HuH-7 (cell line): Measurements from ENCODE around the gene TDP1.

Experiments used
- DNase-seq: peaks from one replicate; pipeline ENCODE4 v3.0.0; 2011; ENCODE audit warnings: low spot score

The TDP1 gene

DNA sequence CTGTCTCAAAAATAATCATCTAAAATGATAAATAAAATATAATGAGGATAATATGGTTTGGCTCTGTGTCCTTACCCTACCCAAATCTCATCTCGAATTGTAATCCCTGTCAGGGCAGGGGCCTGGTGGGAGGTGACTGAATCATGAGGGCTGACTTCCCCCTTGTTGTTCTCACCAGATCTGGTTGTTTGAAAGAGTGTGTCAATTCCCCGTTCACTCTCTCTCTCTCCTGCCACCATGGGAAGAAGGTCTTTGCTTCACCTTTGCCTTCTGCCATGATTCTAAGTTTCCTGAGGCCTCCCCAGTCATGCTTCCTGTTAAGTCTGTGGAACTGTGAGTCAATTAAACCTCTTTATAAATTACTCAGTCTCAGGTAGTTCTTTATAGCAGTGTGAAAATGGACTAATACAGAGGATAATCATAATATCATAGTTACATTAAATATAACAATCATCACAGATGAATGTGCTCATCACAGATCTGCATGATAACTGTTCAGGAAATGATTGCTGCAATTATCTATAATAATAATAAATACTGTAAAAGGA, 13.8 kb upstream of the TDP1 start:
- no peak for DNase-seq

GRCh38 chr14:89947344-89947743, 8.4 kb upstream of the TDP1 start:
- DNase-seq: no peak

GRCh38 chr14:89952576-89952975, 3.2 kb upstream of the TDP1 start:
- DNase-seq: no peak

DNA sequence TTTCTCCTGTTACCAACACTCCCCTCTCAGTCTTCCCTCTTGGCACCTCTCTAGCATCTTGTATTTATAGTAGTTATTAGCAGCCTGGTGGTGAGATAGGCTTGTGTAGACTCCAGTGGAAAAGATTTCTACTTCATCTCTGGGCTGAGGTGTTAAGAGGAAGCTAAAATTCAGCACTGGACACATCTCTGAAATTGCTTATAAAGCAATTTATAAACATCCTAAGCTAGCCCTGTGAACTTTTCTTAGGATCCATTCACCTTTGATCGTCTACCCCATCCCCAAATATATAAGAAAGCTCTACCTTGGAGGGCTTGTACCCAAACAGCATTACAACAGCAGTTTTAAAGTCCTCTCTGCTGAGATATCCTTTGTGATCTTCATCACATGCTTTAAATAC, 2.1 kb upstream of the TDP1 start:
- no peak for DNase-seq

- DNase-seq: peak; percentile 81
Observed at GRCh38 chr14:89954070-89955021, 1.4 kb upstream of the TDP1 start, which contains the start of gene EFCAB11. EFCAB11 (minus strand) TSS chr14:89954730; CDS start chr14:89954660, 70 bp downstream.

DNA sequence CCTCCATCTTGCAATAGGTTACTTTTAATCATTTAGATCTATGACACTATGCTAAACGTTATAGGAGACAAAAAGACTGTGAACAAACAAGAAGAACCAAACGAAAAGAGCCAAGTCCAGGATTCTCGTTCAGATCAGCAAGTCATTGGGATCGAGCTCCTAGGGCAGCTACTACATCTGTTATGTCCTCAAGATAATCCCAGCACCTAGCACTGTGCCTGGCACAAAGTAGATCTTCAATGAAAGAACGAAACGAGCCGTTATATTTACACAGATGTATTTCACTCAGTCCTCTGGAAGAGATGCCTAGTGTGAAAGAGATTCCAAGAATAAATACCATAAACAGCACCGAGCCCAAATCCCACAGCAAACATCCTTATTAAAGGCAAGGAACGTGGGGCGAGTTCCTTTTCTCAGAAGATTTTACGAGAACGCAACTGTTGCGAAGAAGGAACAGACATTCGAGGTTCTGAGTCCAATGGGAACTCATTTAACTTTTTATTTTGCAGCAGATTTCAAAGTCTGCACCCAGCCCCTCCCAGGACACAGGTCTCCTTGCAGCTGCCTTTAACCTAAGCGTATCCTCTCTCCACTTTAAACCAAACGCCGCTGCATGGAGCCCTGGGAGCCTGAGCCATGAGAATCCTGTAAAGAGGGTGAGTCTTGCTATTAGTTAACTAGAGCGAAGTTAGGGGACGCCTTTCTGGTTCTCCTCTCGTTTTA, 544 bp upstream of the TDP1 start:
- no peak for DNase-seq

DNA sequence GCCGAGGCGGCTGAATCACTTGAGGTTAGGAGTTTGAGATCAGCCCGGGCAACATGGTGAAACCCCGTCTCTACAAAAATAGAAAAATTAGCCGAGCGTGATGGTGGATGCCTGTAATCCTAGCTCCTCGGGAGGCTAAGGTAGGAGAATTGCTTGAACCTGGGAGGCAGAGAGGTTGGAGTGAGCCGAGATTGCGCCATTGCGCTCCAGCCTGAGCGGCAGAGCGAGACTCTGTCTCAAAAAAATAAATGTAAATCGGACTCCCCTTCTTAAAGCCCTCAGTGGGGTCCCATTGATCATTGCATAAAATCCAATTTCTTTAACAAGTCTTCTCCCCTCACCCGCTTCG, 908 bp downstream of the TDP1 start:
- no peak for DNase-seq

- DNase-seq: no peak
Observed at GRCh38 chr14:89957376-89957775, 1.6 kb downstream of the TDP1 start.

DNA sequence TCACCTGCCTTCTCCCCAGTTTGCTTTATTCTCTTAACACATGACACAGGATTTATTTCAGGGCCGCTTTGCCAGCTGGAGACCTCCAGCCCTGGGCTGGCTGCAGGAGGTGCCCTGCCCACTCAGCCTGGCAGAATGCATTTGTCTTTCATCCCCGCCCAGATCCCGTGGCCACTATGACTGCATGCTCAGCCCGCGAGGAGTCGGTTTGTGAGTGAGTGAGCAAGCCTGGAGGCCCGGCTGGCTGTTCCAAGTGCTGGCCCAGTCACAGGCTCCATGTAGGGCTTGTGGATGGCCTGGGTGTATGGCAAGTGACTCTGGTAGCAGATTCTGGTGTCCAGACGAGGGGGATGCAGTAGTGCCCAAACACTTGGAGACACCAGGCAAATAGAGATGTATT, 2.1 kb downstream of the TDP1 start:
- DNase-seq: no peak

- DNase-seq: no peak
Observed at GRCh38 chr14:89958966-89959365, 3.2 kb downstream of the TDP1 start.

DNA sequence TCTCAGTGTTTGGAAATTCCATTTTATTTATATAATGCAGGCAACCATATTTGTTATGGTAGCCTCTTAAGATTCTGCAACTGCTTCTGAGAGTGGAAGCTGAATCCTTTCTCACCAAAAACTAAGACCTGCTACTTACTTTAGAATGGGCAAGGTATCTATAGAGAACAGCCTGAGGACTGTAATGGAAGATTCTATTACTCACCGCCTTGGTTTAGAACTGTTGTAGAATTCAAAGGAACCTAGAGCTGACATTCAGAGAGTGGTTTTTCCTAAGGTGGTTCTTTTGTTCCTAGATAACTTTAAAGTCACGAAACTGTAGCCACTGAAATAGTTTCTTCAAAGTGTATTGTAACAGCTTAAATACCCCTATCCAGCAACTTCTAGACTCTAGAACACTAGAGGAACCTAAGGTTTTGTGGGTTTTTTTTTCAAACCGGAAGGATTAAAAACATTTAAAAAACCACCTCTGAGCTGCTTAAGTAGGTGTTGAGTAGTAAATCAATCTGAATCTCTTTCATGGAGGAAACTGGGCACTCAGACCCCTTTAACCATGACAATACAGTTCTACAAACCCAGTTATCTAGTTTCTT, 4.2 kb downstream of the TDP1 start:
- no peak for DNase-seq

DNA sequence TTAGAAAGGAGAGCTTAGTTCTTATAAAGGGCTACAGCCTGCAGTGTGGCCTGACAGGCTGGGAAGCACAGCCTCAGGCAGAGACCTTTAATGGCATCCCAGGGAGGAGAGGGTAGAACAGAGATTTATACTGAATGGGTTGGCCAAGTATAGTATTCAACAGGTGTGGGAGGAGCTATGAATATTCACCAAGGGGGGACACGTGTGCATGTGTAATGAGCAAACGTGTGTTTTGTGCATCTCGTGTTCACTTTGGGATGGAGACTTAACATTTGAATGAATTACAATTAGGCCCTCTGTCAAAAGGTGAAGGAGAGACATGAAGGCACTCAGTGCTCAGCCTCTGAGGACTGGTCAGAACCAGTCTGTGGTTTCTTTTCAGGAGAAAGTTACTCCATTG, 5.2 kb downstream of the TDP1 start:
- no peak for DNase-seq

DNA sequence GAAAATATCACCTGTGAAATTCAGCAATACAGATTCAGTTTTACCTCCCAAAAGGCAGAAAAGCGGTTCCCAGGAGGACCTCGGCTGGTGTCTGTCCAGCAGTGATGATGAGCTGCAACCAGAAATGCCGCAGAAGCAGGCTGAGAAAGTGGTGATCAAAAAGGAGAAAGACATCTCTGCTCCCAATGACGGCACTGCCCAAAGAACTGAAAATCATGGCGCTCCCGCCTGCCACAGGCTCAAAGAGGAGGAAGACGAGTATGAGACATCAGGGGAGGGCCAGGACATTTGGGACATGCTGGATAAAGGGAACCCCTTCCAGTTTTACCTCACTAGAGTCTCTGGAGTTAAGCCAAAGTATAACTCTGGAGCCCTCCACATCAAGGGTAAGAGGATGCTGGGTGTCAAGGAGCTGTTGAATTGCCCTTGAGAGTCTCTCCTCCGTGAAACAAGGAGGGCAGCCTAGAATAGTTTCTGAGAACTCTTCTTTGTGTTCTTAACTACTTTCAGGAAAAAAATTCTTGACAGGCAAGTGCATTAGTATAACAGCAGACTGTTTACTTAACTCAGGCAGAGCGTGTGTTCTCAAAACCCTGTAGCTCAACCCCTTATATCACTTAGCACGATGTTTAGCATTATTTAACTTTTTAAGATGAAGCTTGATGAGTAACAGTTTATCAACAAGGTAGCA, 7.7 kb downstream of the TDP1 start:
- DNase-seq: no peak

GRCh38 chr14:89965839-89966238, 10.1 kb downstream of the TDP1 start:
- no peak for DNase-seq

DNA sequence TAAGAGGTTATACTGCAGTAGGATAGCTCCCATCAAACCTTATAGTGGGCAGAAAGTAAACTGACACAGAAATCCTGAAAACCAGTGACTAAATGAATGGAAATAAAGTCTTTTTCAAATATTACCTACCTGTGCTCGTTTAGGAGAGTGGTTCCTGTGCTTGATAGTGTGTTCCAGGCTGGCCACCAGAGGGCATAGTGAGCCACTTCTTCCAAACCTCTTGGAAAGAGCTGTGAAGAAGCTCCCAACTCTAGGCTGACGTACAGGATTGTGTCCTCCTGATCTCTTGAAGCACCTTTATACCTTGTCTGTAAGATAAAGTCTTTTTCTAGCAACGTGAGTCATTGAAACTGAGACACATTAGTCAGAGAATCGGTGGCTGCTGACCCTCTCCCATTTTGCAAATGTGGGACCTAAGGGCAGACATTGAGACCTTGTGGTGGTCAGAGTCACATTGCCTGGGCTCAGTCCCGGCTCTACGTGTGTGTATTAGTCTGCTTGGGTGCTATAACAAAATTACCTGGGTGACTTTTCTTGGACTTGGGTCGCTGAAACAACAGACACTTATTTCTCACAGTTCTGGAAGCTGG, 17.6 kb downstream of the TDP1 start:
- peak; percentile 52 for DNase-seq

- no peak for DNase-seq
Observed at GRCh38 chr14:89977668-89978067, 21.9 kb downstream of the TDP1 start.

DNA sequence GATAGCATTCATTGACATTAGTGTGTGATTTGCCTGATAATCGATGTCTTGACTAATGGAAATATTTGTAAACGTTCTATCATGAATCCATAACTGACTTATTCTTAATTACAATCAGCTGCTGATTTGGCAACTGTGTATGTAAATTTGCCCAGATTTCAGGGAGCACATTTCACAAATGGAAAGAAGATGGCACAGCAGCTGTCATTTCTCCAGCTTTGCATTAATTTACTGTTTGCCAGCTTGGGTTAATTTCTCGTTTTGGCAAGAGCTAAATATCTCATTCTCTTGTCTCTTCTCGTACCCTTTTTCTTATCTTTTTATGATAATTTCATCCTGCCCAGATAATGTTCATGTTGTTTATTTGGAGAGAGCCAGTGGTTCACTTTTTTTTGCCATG, 22.9 kb downstream of the TDP1 start:
- no peak for DNase-seq

DNA sequence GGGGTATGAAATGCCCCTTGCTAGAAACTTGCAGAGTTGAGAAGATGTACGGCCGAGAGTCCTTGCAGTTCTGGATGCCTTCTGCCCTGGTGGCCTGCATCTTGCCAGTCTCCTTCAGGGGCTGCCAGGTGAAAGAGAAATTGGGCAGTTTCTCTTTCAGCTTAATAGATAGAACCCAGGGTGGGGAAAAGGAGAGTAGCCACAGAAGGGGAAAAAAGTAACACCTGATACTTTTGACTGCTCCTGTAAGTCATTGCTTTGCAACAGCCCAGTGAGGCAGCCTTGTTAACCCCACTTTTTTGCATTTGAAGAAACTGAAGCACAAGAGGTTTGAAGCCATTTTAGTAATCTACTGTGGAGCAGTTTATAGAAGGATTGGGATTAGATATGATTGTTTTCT, 27.6 kb downstream of the TDP1 start:
- DNase-seq: no peak

DNA sequence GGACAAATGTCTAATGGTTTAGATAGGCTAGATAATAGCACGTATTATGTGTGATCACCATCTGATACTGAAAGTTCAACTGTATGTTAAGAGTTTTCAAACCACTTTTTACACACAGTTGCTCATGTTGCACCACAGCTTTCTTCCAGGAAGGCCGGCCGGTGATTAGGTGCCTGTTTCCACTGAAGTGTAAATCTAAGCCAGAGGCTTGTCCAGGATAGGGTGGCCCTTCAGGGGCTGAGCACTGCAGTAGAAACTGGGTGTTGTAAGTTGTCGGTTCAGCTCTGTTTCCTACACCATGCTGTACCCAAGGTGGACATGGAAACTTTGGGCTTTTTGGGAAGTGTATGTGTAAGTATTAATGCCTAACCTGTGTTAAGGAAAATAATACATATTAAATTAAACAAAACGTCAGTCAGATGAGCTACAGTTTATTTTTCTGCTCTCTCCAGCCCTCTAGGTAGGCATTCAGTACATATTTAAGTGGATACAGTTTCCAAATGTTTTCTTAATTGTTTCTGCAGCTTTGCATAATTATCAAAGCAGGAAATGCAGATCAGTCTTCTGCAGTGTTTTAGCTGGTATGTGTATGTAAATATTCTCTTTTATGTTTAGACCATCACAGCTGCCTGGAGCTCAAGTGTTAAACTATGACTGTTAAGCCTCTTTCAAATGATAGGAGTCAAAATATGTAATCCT, 30.9 kb downstream of the TDP1 start:
- DNase-seq: no peak

DNA sequence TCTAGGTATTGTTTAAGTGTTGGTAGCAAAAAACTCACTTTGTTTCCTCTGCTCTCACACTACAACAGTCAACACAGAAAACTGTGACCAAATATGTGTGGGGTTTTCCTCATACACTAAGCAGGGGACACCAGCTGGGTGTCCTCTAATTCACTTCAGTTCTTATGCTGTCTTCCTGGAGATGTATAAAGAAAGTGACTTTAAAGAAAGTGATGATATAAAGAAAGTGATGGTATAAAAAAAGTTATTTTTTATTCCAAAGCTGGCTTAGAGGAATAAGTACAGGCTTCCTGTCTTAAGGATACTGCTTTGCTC, 31.4 kb downstream of the TDP1 start:
- no peak for DNase-seq

DNA sequence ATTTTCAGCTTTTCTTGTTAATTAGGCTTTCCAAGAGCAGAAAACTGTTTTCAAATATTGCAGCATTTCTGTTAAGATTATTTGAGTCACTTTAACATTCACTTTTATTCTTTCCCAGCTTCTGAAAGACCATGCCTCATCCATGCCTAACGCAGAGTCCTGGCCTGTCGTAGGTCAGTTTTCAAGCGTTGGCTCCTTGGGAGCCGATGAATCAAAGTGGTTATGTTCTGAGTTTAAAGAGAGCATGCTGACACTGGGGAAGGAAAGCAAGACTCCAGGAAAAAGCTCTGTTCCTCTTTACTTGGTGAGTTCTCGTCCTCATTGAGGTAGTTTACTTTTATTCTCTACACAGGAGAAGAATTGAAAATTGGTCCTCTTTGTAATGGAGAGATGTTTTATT, 33.1 kb downstream of the TDP1 start:
- no peak for DNase-seq
